Pancreas (tissue), 10 donors: ENCODE data around the gene NANOS3. TPM values are rescaled to one million over a fixed set of nuclear protein-coding genes. Genes with fewer than 3 reads are reported as not detected.
A peak's percentile ranks its signal among the peaks of the same experiment; 100 is the strongest.

Experiments
- ATAC-seq, 4 donors: fragments of 200-7000 bp; cut with Tn5 transposase; one replicate each; pipeline versions ENCODE4 v1.8.0 to v1.9.1; 2020; ENCODE audit warnings: mild to moderate bottlenecking in 4 of 4, moderate library complexity in 4 of 4
- DNase-seq, 6 donors: peaks; one replicate each; pipeline ENCODE4 v3.0.0-alpha.2; 2020
- FAIRE-seq: peaks from 2 replicates; lab custom pipeline; 2012; peaks lifted over from hg19 to GRCh38; lab: Jason Lieb, UNC
- H3K27ac ChIP-seq, 4 donors: fragments of 200-600 bp; sonication (generic); 1 replicate in 3 of 4; 2 replicates in 1 of 4; pipeline versions ENCODE4 v1.5.0 to v1.8.0; 2020
- H3K27me3 ChIP-seq, 4 donors: fragments of 200-600 bp; one replicate each; pipeline ENCODE4 v1.8.0; 2021
- H3K36me3 ChIP-seq, 3 donors: fragments of 200-600 bp; sonication (generic) in 1 of 3; one replicate each; pipeline versions ENCODE4 v1.5.0 to v1.8.0; 2020 to 2021
- H3K4me1 ChIP-seq, 3 donors: fragments of 200-600 bp; one replicate each; pipeline ENCODE4 v1.8.0; 2021
- H3K4me3 ChIP-seq, 4 donors: fragments of 200-600 bp; sonication (generic) in 2 of 4; one replicate each; pipeline versions ENCODE4 v1.5.0 to v1.8.0; 2020 to 2021
- H3K9me3 ChIP-seq, 4 donors: fragments of 200-600 bp; one replicate each; pipeline ENCODE4 v1.8.0; 2021
- CTCF ChIP-seq, 4 donors: fragments of 200-600 bp; sonication (generic) in 3 of 4; IDR thresholded peaks; one replicate each; pipeline versions ENCODE4 v1.5.0 to v1.8.0; 2021; ENCODE audit warnings: antibody characterized with exemption in 4 of 4
- WGBS, 2 donors: extraction: QIAGEN DNeasy Blood & Tissue Kit; methylation state at CpG; one replicate each; pipeline ENCODE4 v1.1.7; 2013; 5-methylcytosine and 5-hydroxymethylcytosine counted together
- intact Hi-C, 3 donors: fragments of 100-400 bp; cut with DNase I; formaldehyde crosslinking; loops; one replicate each; pipeline versions ENCODE4 v1.11.1 to v1.14.2; 2022
- polyA plus RNA-seq, 2 donors: library from polyadenylated mRNA; stranded (reverse); fragments of 200-250 nt; gene quantifications; one replicate each; pipeline ENCODE4 v1.2.3, GENCODE V29; 2013
- total RNA-seq, 6 donors: library from RNA; stranded (reverse); fragmentation: NEBNext Ultra II Directional in 4 of 6; extraction: Animal tissue kit (Norgen Biotek cat#: 25700) in 4 of 6; gene quantifications; one replicate each; pipeline versions ENCODE4 v1.2.1 to v1.2.4, GENCODE V29; 2021 to 2023
- donor health status: healthy with polysubstance abuse.
- donor health status: DM: no; HTN: no; CAD: no; lungs with moderate emphysema.
- donor health status: DM: no; HTN: no; CAD: no.
- donor health status: control.
- donor health status: control.
- donor health status: Bipolar disorder and iron deficiency.
- donor health status: DM: yes; HTN: yes; CAD: no.
- donor health status: DM: no; HTN: no; CAD: no.
- donor health status: DM: no; HTN: no; CAD: no.
- donor health status: DM: yes; HTN: yes; CAD: no.

Gene NANOS3
- total and polyA plus RNA-seq, 8 donors, result 0.39 to 3.1 (median 0.72) TPM; not detected in 2

- no peak overlapping the region for H3K4me3 ChIP-seq
- 32 to 33% methylated on average over 2 of the region's 2 CpGs for WGBS, 2 donors
Measured at GRCh38 chr19:13856497-13856896, 20.4 kb upstream of the NANOS3 start.

GRCh38 chr19:13859361-13859880 is 17.5 kb upstream of the NANOS3 start:
- FAIRE-seq, result no peak
- H3K4me1 ChIP-seq, result peaks cover 0 to 8% (median 5%) of the 10 kb centered on the region in 3 donors
- H3K27ac ChIP-seq, result no peak overlapping the region
- H3K9me3 ChIP-seq, result no peaks in the 10 kb centered on the region
- 85 to 88% methylated on average over 3 of the region's 3 CpGs for WGBS, 2 donors
- H3K4me3 ChIP-seq, result no peak overlapping the region
- intact Hi-C loops, result no loop called here
- no peak for TF ChIP-seq CTCF (IDR thresholded peaks at IDR 0.05)
- no peak for DNase-seq
- no peak for ATAC-seq
- H3K27me3 ChIP-seq, result no peaks in the 10 kb centered on the region
- H3K36me3 ChIP-seq, result no peaks in the 10 kb centered on the region

More at GRCh38 chr19:13856497-13856896, 20.4 kb upstream of the NANOS3 start:
- Histone ChIP-seq H3K27ac (no peak overlapping the region), H3K36me3 (no peaks in the 10 kb centered on the region), H3K4me1 (peaks cover 1 to 3% (median 2%) of the 10 kb centered on the region in 3 donors), H3K27me3 (no peaks in the 10 kb centered on the region), H3K9me3 (no peaks in the 10 kb centered on the region)
- ATAC-seq (no peak), FAIRE-seq (no peak), DNase-seq (no peak)
- no peak for TF ChIP-seq CTCF (IDR thresholded peaks at IDR 0.05)
- intact Hi-C loops, result no loop called here

- Histone ChIP-seq H3K9me3 (no peaks in the 10 kb centered on the region), H3K27ac (peak overlapping the region; percentile 59 to 87 (median 75)), H3K27me3 (no peaks in the 10 kb centered on the region), H3K36me3 (no peaks in the 10 kb centered on the region), H3K4me3 (no peak overlapping the region), H3K4me1 (peaks cover 0 to 8% (median 5%) of the 10 kb centered on the region in 3 donors)
- DNase-seq (peak in 1 of 6 donors; percentile 50), FAIRE-seq (no peak), ATAC-seq (no peak)
- no peak for TF ChIP-seq CTCF (IDR thresholded peaks at IDR 0.05)
- WGBS, 2 donors, result 80 to 89% methylated on average over 13 of the region's 13 CpGs
- intact Hi-C loops, result loop anchor here in 2 of 3 donors (5.0 kb wide), 2 partner anchors 74 to 264 kb away; no protein-coding TSS in a partner anchor
Measured at GRCh38 chr19:13860679-13861391, 16.1 kb upstream of the NANOS3 start.

GRCh38 chr19:13861392-13861713 is 15.6 kb upstream of the NANOS3 start:
- FAIRE-seq (no peak), DNase-seq (no peak), ATAC-seq (peak in 2 of 4 donors; percentile 1 to 2)
- Histone ChIP-seq H3K9me3 (no peaks in the 10 kb centered on the region), H3K4me1 (peaks cover 3 to 8% (median 5%) of the 10 kb centered on the region in 3 donors), H3K27me3 (no peaks in the 10 kb centered on the region), H3K36me3 (no peaks in the 10 kb centered on the region), H3K27ac (peak overlapping the region; percentile 59 to 87 (median 75)), H3K4me3 (peak overlapping the region in 2 of 4 donors; percentile 34 to 42)
- WGBS, 2 donors, result 60 to 62% methylated on average over 11 of the region's 11 CpGs
- TF ChIP-seq CTCF (IDR thresholded peaks at IDR 0.05), result no peak
- intact Hi-C loops, result loop anchor here in 2 of 3 donors (5.0 kb wide), 2 partner anchors 74 to 264 kb away; no protein-coding TSS in a partner anchor
